ENCODE data around the gene SLC45A1. TPM values are rescaled to one million over a fixed set of nuclear protein-coding genes. Genes with fewer than 3 reads are reported as not detected.

SLC45A1 gene
- total and polyA plus RNA-seq, 11 donors, result 0.61 to 6.2 (median 1.6) TPM

DNA sequence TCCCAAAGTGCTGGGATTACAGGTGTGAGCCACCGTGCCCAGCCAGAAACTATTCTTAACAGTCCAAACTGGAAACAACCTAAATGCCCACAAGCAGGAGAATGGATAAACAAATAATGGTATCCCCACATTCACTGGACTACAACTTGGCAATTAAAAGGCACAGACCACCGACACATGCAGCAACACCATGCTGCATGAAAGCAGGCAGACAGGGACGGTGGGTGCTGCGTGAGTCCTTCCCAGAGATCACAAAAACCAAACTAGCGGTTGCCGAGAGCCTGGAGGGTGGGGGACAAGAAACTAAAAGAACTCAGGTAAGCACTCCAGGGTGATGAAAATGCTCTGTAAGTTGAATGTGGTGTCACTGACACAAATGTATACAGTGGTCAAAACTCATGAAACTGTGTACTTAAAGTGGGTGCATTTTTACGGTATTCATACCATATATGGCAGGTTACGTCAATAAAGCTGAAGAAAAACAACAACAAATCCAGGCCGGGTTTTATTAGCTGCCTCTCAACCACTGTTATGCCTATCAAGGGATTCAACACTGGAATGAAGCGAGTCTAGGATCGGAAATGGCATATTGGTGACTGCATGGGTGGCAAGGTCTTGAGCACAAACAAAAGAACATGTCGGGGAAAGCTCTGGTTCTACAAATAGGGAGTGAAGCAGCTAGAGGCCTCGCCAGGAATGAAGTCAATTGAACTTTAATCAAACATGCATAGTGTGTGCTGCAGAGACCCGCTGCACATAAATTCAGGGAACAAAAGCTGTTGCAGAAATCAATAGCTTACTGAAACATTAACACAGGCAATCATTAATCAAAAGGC is 52.4 kb downstream of the SLC45A1 start:
- intact Hi-C loops (cut with DNase I), result loop anchor here in 7 of 10 donors (2.0 to 10.0 kb wide), 6 partner anchors 37 to 157 kb away; no protein-coding TSS in a partner anchor
- DNase-seq (peak in 1 of 5 donors; percentile 13), ATAC-seq (no peak)
- Histone ChIP-seq H3K27me3 (no peaks in the 10 kb centered on the region), H3K4me3 (peak overlapping the region in 1 of 12 donors; percentile 5), H3K9me3 (no peaks in the 10 kb centered on the region), H3K36me3 (peaks cover 0 to 41% (median 7%) of the 10 kb centered on the region in 9 donors), H3K4me1 (peaks cover 19 to 99% (median 89%) of the 10 kb centered on the region in 12 donors), H3K27ac (peak overlapping the region; percentile 74 to 97 (median 87))
- TF ChIP-seq POLR2A (IDR thresholded peaks at IDR 0.05) (no peak), CTCF (IDR thresholded peaks at IDR 0.05) (no peak)
- WGBS, 4 donors, result 51 to 62% (median 59%) methylated on average over 14 of the region's 14 CpGs

- no peaks in the 10 kb centered on the region for H3K27me3 ChIP-seq
- peak overlapping the region; percentile 74 to 97 (median 87) for H3K27ac ChIP-seq
- no peaks in the 10 kb centered on the region for H3K9me3 ChIP-seq
- no peak for TF ChIP-seq CTCF (IDR thresholded peaks at IDR 0.05)
- TF ChIP-seq POLR2A (IDR thresholded peaks at IDR 0.05), result peak in 1 of 2 donors; percentile 20
- DNase-seq (peak in 2 of 5 donors; percentile 66 to 72), ATAC-seq (peak; percentile 17 to 42 (median 36))
- intact Hi-C loops (cut with DNase I), result loop anchor here in 7 of 10 donors (2.0 to 10.0 kb wide), 6 partner anchors 36 to 156 kb away; no protein-coding TSS in a partner anchor
- peak overlapping the region in 1 of 12 donors; percentile 8 for H3K4me3 ChIP-seq
- peaks cover 0 to 35% (median under 1%) of the 10 kb centered on the region in 9 donors for H3K36me3 ChIP-seq
- peaks cover 19 to 96% (median 84%) of the 10 kb centered on the region in 12 donors for H3K4me1 ChIP-seq
- WGBS, 4 donors, result 13 to 19% (median 16%) methylated on average over 5 of the region's 5 CpGs
These were observed 53.0 kb downstream of the SLC45A1 start for GRCh38 chr1:8370905-8371315.

GRCh38 chr1:8371372-8371991 is 53.6 kb downstream of the SLC45A1 start:
- no peaks in the 10 kb centered on the region for H3K9me3 ChIP-seq
- intact Hi-C loops (cut with DNase I), result loop anchor here in 7 of 10 donors (2.0 to 10.0 kb wide), 6 partner anchors 36 to 156 kb away; no protein-coding TSS in a partner anchor
- no peaks in the 10 kb centered on the region for H3K27me3 ChIP-seq
- TF ChIP-seq CTCF (IDR thresholded peaks at IDR 0.05) (no peak), POLR2A (IDR thresholded peaks at IDR 0.05) (no peak)
- peak overlapping the region in 1 of 12 donors; percentile 8 for H3K4me3 ChIP-seq
- peaks cover 0 to 29% (median 0%) of the 10 kb centered on the region in 9 donors for H3K36me3 ChIP-seq
- peaks cover 19 to 96% (median 80%) of the 10 kb centered on the region in 12 donors for H3K4me1 ChIP-seq
- peak overlapping the region; percentile 74 to 97 (median 87) for H3K27ac ChIP-seq
- ATAC-seq (peak in 3 of 4 donors; percentile 3 to 8 (median 5)), DNase-seq (peak in 1 of 5 donors; percentile 20)
- 43 to 66% (median 61%) methylated on average over 8 to 9 of the region's 9 CpGs for WGBS, 4 donors

All from heart left ventricle (tissue), 16 donors.